SK-N-SH treated with all-trans-retinoic acid at 6 μM for 48 hours (cell line): ENCODE results near the gene ARL4C.

Experiments used
- ATAC-seq: fragments of 200-7000 bp; cut with Tn5 transposase; 3 replicates; pipeline ENCODE4 v1.9.1; 2020; ENCODE audit warnings: mild to moderate bottlenecking, moderate library complexity
- ARNTL ChIP-seq: fragments of 450-650 bp; formaldehyde crosslinking; IDR thresholded peaks from 2 replicates; pipeline ENCODE4 v1.5.0; 2020; ENCODE audit warnings: low read depth, mild to moderate bottlenecking, moderate library complexity, borderline replicate concordance
- BACH2 ChIP-seq: fragments of 250-450 bp; sonication (Bioruptor Pico); IDR thresholded peaks from 2 replicates; pipeline ENCODE4 v1.9.0; 2021; ENCODE audit warnings: mild to moderate bottlenecking, borderline replicate concordance
- CREB5 ChIP-seq: fragments of 250-450 bp; sonication (Bioruptor Pico); IDR thresholded peaks from 2 replicates; pipeline ENCODE4 v1.5.1; 2020; ENCODE audit warnings: low read depth, mild to moderate bottlenecking, moderate library complexity
- CSDC2 ChIP-seq: fragments of 250-450 bp; sonication (Bioruptor Pico); IDR thresholded peaks from 2 replicates; pipeline ENCODE4 v1.5.0; 2020; ENCODE audit warnings: mild to moderate bottlenecking, moderate library complexity
- CSRNP3 ChIP-seq: fragments of 250-450 bp; sonication (Bioruptor Pico); IDR thresholded peaks from 2 replicates; pipeline ENCODE4 v1.5.1; 2021; ENCODE audit warnings: mild to moderate bottlenecking, moderate library complexity
- ESRRG ChIP-seq: fragments of 250-450 bp; sonication (Bioruptor Pico); IDR thresholded peaks from 2 replicates; pipeline ENCODE4 v1.6.1; 2021; ENCODE audit warnings: mild to moderate bottlenecking
- GLIS3 ChIP-seq: fragments of 250-450 bp; sonication (Bioruptor Pico); IDR thresholded peaks from 2 replicates; pipeline ENCODE4 v1.5.0; 2020; ENCODE audit warnings: mild to moderate bottlenecking, moderate library complexity
- ISL1 ChIP-seq: fragments of 250-450 bp; sonication (Bioruptor Pico); IDR thresholded peaks from 2 replicates; pipeline ENCODE4 v2.1.2; 2022; ENCODE audit warnings: mild to moderate bottlenecking, moderate library complexity
- OSR1 ChIP-seq: fragments of 250-450 bp; sonication (Bioruptor Pico); IDR thresholded peaks from 2 replicates; pipeline ENCODE4 v1.8.0; 2022; ENCODE audit warnings: moderate library complexity, mild to moderate bottlenecking, inconsistent platforms
- PATZ1 ChIP-seq: fragments of 250-450 bp; sonication (Bioruptor Pico); IDR thresholded peaks from 2 replicates; pipeline ENCODE4 v1.8.0; 2020; ENCODE audit warnings: mild to moderate bottlenecking, moderate library complexity, borderline replicate concordance
- POU6F1 ChIP-seq: fragments of 250-450 bp; sonication (Bioruptor Pico); IDR thresholded peaks from 2 replicates; pipeline ENCODE4 v1.8.0; 2021; ENCODE audit warnings: low read depth, mild to moderate bottlenecking, moderate library complexity, borderline replicate concordance
- PPARA ChIP-seq: fragments of 250-450 bp; sonication (Bioruptor Pico); IDR thresholded peaks from 2 replicates; pipeline ENCODE4 v1.5.0; 2020; ENCODE audit warnings: mild to moderate bottlenecking, borderline replicate concordance
- RARB ChIP-seq: fragments of 250-450 bp; sonication (Bioruptor Pico); IDR thresholded peaks from 2 replicates; pipeline ENCODE4 v1.8.0; 2021; ENCODE audit warnings: mild to moderate bottlenecking, moderate library complexity
- SNAI2 ChIP-seq: fragments of 250-450 bp; sonication (Bioruptor Pico); IDR thresholded peaks from 2 replicates; pipeline ENCODE4 v1.5.0; 2020; ENCODE audit warnings: mild to moderate bottlenecking, moderate library complexity
- TCF4 ChIP-seq: fragments of 250-450 bp; sonication (Bioruptor Pico); IDR thresholded peaks from 2 replicates; pipeline ENCODE4 v1.8.0; 2021; ENCODE audit warnings: mild to moderate bottlenecking, moderate library complexity, borderline replicate concordance
- TOX ChIP-seq: fragments of 250-450 bp; sonication (Bioruptor Pico); IDR thresholded peaks from 2 replicates; pipeline ENCODE4 v1.8.0; 2021; ENCODE audit warnings: mild to moderate bottlenecking, moderate library complexity, borderline replicate concordance
- TSHZ2 ChIP-seq: fragments of 250-450 bp; sonication (Bioruptor Pico); IDR thresholded peaks from 2 replicates; pipeline ENCODE4 v1.5.0; 2020; ENCODE audit warnings: mild to moderate bottlenecking, moderate library complexity
- ZC3H10 ChIP-seq: fragments of 250-450 bp; sonication (Bioruptor Pico); IDR thresholded peaks from 2 replicates; pipeline ENCODE4 v1.5.1; 2021; ENCODE audit warnings: mild to moderate bottlenecking, moderate library complexity
- ZFP3 ChIP-seq: fragments of 250-450 bp; sonication (Bioruptor Pico); IDR thresholded peaks from 2 replicates; pipeline ENCODE4 v1.5.0; 2020; ENCODE audit warnings: mild to moderate bottlenecking, moderate library complexity
- ZFP30 ChIP-seq: fragments of 450-650 bp; formaldehyde crosslinking; IDR thresholded peaks from 2 replicates; pipeline ENCODE4 v1.5.0; 2022; ENCODE audit warnings: mild to moderate bottlenecking, moderate library complexity
- ZNF565 ChIP-seq: fragments of 450-650 bp; formaldehyde crosslinking; conservative IDR thresholded peaks from 2 replicates; pipeline ENCODE4 v1.5.0; 2020; ENCODE audit warnings: low read depth, mild to moderate bottlenecking, moderate library complexity
- ZNF70 ChIP-seq: fragments of 450-650 bp; formaldehyde crosslinking; IDR thresholded peaks from 2 replicates; pipeline ENCODE4 v1.5.0; 2020; ENCODE audit warnings: mild to moderate bottlenecking, moderate library complexity
- ZNF8 ChIP-seq: fragments of 450-650 bp; formaldehyde crosslinking; IDR thresholded peaks from 2 replicates; pipeline ENCODE4 v1.5.0; 2020; ENCODE audit warnings: mild to moderate bottlenecking, moderate library complexity

The ARL4C gene

GRCh38 chr2:234481301-234481700, 15.6 kb downstream of the ARL4C start:
- no peak for ATAC-seq
- peak; percentile 91 for TF ChIP-seq ZNF8 (CRISPR knock-in tag)
- TF ChIP-seq ESRRG = no peak

GRCh38 chr2:234480337-234480736, 16.5 kb downstream of the ARL4C start:
- no peak for TF ChIP-seq ESRRG
- no peak for TF ChIP-seq ZFP30 (CRISPR knock-in tag)
- no peak for TF ChIP-seq POU6F1 (CRISPR knock-in tag)
- TF ChIP-seq RARB = no peak
- TF ChIP-seq TOX (CRISPR knock-in tag) = no peak
- peak; percentile 63; the same call in 1 of the 2 replicates for TF ChIP-seq TCF4 (CRISPR knock-in tag)
- TF ChIP-seq BACH2 (CRISPR knock-in tag) = no peak
- TF ChIP-seq OSR1 (CRISPR knock-in tag) = no peak
- no peak for TF ChIP-seq CREB5 (CRISPR knock-in tag)
- TF ChIP-seq ZC3H10 = peak; percentile 77; the same call in 1 of the 2 replicates
- no peak for TF ChIP-seq ZFP3 (CRISPR knock-in tag)
- TF ChIP-seq PATZ1 (CRISPR knock-in tag) = peak; percentile 48; the same call in 1 of the 2 replicates
- no peak for TF ChIP-seq ZNF70 (CRISPR knock-in tag)
- TF ChIP-seq CSDC2 = no peak
- TF ChIP-seq ARNTL (CRISPR knock-in tag) = no peak
- TF ChIP-seq TSHZ2 (CRISPR knock-in tag) = no peak
- TF ChIP-seq GLIS3 = no peak
- TF ChIP-seq PPARA (CRISPR knock-in tag) = no peak
- no peak for TF ChIP-seq CSRNP3
- peak; percentile 97 for TF ChIP-seq ISL1 (CRISPR knock-in tag)
- no peak for TF ChIP-seq ZNF8 (CRISPR knock-in tag)
- TF ChIP-seq ZNF565 (CRISPR knock-in tag) = no peak
- TF ChIP-seq SNAI2 (CRISPR knock-in tag) = no peak
- ATAC-seq = peak; percentile 76

GRCh38 chr2:234479465-234479864, 17.4 kb downstream of the ARL4C start:
- TF ChIP-seq CSRNP3 (no peak), PATZ1 (CRISPR knock-in tag) (no peak), ARNTL (CRISPR knock-in tag) (no peak), TOX (CRISPR knock-in tag) (no peak), CSDC2 (no peak), ZNF70 (CRISPR knock-in tag) (no peak), PPARA (CRISPR knock-in tag) (no peak), POU6F1 (CRISPR knock-in tag) (no peak), ZNF8 (CRISPR knock-in tag) (no peak)
- no peak for ATAC-seq
